SHP77 treated with DMSO at 0.1 percent for 48 hours (cell line): ENCODE results near the gene NRF1.
"Not testable (repeated sequence)": the region's sequence is repeated elsewhere in the genome, so short reads cannot be mapped to it uniquely, and the experiment has no call there.

Source experiments
- DNase-seq: peaks from one replicate; lab custom pipeline; 2025; lab: John Stamatoyannopoulos, UW

NRF1 gene

GRCh38 chr7:129611246-129612111 is at the start of gene NRF1:
NRF1 (plus strand) TSS chr7:129611720; CDS start chr7:129657352, 45,632 bp downstream.
- peak; percentile 53 for DNase-seq

- DNase-seq, result not testable (repeated sequence)
Observed at GRCh38 chr7:129566323-129566722, 45.2 kb upstream of the NRF1 start.

GRCh38 chr7:129567377-129567776 is 44.1 kb upstream of the NRF1 start:
- no peak for DNase-seq

- DNase-seq, result no peak
Observed at GRCh38 chr7:129568240-129568639, 43.3 kb upstream of the NRF1 start.

GRCh38 chr7:129569326-129569725 is 42.2 kb upstream of the NRF1 start:
- DNase-seq, result no peak

- no peak for DNase-seq
Observed at GRCh38 chr7:129569811-129570215, 41.7 kb upstream of the NRF1 start.

- no peak for DNase-seq
Observed at GRCh38 chr7:129571201-129571600, 40.3 kb upstream of the NRF1 start.

GRCh38 chr7:129572205-129572604 is 39.3 kb upstream of the NRF1 start:
- DNase-seq, result no peak

GRCh38 chr7:129574487-129574886 is 37.0 kb upstream of the NRF1 start:
- no peak for DNase-seq

- no peak for DNase-seq
Observed at GRCh38 chr7:129575699-129576098, 35.8 kb upstream of the NRF1 start.

- DNase-seq, result no peak
Observed at GRCh38 chr7:129576138-129576537, 35.4 kb upstream of the NRF1 start.

- DNase-seq, result no peak
Observed at GRCh38 chr7:129578829-129579228, 32.7 kb upstream of the NRF1 start.

GRCh38 chr7:129586179-129586578 is 25.3 kb upstream of the NRF1 start:
- not testable (repeated sequence) for DNase-seq

GRCh38 chr7:129588268-129588667 is 23.3 kb upstream of the NRF1 start:
- DNase-seq, result no peak

- DNase-seq, result no peak
Observed at GRCh38 chr7:129591868-129592267, 19.7 kb upstream of the NRF1 start.

GRCh38 chr7:129596386-129596785 is 15.1 kb upstream of the NRF1 start:
- not testable (repeated sequence) for DNase-seq

GRCh38 chr7:129597672-129598071 is 13.8 kb upstream of the NRF1 start:
- DNase-seq, result no peak

GRCh38 chr7:129599174-129599573 is 12.3 kb upstream of the NRF1 start:
- DNase-seq, result no peak

- DNase-seq, result not testable (repeated sequence)
Observed at GRCh38 chr7:129603594-129603993, 7.9 kb upstream of the NRF1 start.

- not testable (repeated sequence) for DNase-seq
Observed at GRCh38 chr7:129604021-129604420, 7.5 kb upstream of the NRF1 start.

GRCh38 chr7:129604713-129605437 is 6.6 kb upstream of the NRF1 start:
- DNase-seq, result no peak

GRCh38 chr7:129605960-129606614 is 5.4 kb upstream of the NRF1 start:
- no peak for DNase-seq

GRCh38 chr7:129606803-129607202 is 4.7 kb upstream of the NRF1 start:
- DNase-seq, result no peak
